AG09319 (cell line): ENCODE measurements around the gene AK2.
A peak's percentile ranks its signal among the peaks of the same experiment; 100 is the strongest.

Experiments
- DNase-seq: peaks from one replicate; pipeline ENCODE4 v3.0.0-alpha.2; 2010; ENCODE audit warnings: low read depth; ENCODE audit errors: extremely low read depth
- CTCF ChIP-seq: IDR thresholded peaks from 2 replicates; pipeline ENCODE4 v1.5.1; 2011; ENCODE audit warnings: low read depth, mild to moderate bottlenecking, inconsistent platforms, low read length, moderate library complexity

AK2 gene

DNA sequence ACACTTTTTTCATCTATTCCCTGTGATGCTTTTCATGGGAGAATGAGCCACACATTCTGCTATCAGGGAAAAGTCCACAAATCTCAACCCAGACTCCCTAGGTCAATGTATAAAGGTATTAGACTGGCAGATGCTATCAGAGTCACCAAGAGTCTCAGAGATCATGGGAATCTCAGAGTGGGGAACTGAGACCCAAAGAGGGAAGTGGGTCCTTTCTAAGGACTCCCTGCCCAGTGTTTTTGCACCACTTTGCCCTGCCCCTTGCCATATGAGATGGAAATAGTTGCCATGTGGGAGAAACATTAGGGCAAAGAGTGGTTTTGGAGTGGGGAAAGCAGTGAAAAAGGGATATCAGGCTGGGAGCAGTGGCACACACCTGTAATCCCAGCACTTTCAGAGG, 25.2 kb upstream of the AK2 start:
- no peak for DNase-seq
- no peak for TF ChIP-seq CTCF

DNA sequence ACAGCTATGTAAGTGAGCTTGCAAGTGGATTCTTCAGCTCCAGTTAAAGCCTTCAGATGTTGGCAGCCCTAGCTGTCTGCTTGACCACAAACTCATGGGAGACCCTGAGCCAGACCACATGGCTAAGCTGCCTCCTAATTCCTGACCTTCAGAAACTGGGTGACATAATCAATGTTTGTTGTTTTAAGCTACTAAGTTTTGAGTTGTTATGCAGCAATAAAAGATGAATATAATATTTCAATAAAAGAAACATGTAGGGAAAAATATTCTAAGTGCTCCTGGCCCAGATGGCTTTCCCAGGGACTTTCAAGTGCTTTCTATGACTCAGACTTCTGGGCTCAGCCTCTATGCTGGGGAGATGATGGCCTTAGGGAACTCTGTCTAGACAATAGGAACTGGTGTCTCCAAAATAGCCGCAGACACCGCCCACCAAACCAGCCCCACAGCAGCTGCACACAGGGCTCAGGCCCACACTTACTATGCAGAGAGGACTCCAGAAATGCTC, 23.9 kb upstream of the AK2 start:
- DNase-seq, result peak; percentile 92
- no peak for TF ChIP-seq CTCF

GRCh38 chr1:33057095-33057494, 20.4 kb upstream of the AK2 start:
- DNase-seq, result no peak
- no peak for TF ChIP-seq CTCF

GRCh38 chr1:33056426-33056825, 19.7 kb upstream of the AK2 start:
- no peak for TF ChIP-seq CTCF
- DNase-seq, result no peak

- peak; percentile 78 for TF ChIP-seq CTCF
- DNase-seq, result peak; percentile 72
These were observed 18.7 kb upstream of the AK2 start for GRCh38 chr1:33055210-33056008.

DNA sequence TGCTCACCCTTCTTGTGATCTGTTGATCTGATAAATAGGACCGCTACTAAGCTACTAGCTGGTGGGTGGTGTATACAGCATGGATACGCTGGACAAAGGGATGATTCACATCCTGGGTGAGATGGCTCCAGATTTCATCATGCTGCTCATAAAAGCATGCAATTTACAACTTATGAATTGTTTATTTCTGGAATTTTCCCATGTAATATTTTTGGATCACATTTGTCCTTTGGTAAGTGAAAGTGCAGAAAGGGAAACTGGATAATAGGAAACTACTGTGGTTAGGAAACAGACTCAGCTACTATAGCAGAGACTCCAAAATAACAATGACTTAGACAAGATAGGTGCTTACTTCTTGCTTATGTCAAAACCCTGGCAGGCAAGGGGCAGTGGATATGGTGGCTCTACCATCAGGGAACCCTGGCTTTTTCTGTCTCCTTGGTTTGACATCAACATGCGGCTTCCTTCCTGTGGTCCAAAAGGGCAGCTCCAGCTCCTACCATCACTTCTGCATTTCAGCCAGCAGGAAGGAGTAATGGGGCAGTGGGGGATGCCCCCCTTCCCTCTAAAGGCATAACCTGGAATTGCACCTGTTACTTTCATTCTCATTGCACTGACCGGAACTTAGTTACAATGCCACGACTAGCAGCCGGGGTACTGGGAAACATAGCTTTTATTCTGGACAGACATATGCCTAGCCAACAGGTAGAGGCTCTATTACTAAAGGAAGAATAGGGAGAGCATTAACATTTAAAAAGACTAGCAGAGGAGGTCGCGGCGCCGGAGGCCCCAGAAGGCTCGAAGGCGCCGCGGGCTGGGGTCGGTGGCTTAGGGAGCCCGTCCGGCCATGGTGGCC, 13.8 kb upstream of the AK2 start:
- peak; percentile 77 for DNase-seq
- no peak for TF ChIP-seq CTCF

- TF ChIP-seq CTCF, result no peak
- no peak for DNase-seq
These were observed 12.7 kb upstream of the AK2 start for GRCh38 chr1:33049371-33049770.
